ENCODE results near the gene NDUFAB1. TPM values are rescaled to one million over a fixed set of nuclear protein-coding genes. Genes with fewer than 3 reads are reported as not detected.
"Not testable (repeated sequence)": the region's sequence is repeated elsewhere in the genome, so short reads cannot be mapped to it uniquely, and the experiment has no call there.

Gene NDUFAB1
- total RNA-seq, 6 donors from 2014 or later = 21.0 to 69.2 (median 44.3) TPM

GRCh38 chr16:23549938-23550337, 46.2 kb downstream of the NDUFAB1 start:
- Histone ChIP-seq H3K4me1 (no peaks in the 10 kb centered on the region), H3K36me3 (peaks cover 11 to 79% (median 59%) of the 10 kb centered on the region in 4 donors), H3K27me3 (no peaks in the 10 kb centered on the region), H3K9me3 (no peaks in the 10 kb centered on the region), H3K27ac (no peak overlapping the region), H3K4me3 (no peak overlapping the region)
- ATAC-seq (ENCODE audit: low FRiP score in 2 of 2) (no peak), DNase-seq (no peak)
- TF ChIP-seq POLR2AphosphoS5 (IDR thresholded peaks at IDR 0.05) (no peak), POLR2A (IDR thresholded peaks at IDR 0.05) (no peak), EP300 (IDR thresholded peaks at IDR 0.05) (no peak)
- TF ChIP-seq, protein P1, sequence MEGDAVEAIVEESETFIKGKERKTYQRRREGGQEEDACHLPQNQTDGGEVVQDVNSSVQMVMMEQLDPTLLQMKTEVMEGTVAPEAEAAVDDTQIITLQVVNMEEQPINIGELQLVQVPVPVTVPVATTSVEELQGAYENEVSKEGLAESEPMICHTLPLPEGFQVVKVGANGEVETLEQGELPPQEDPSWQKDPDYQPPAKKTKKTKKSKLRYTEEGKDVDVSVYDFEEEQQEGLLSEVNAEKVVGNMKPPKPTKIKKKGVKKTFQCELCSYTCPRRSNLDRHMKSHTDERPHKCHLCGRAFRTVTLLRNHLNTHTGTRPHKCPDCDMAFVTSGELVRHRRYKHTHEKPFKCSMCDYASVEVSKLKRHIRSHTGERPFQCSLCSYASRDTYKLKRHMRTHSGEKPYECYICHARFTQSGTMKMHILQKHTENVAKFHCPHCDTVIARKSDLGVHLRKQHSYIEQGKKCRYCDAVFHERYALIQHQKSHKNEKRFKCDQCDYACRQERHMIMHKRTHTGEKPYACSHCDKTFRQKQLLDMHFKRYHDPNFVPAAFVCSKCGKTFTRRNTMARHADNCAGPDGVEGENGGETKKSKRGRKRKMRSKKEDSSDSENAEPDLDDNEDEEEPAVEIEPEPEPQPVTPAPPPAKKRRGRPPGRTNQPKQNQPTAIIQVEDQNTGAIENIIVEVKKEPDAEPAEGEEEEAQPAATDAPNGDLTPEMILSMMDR (IDR thresholded peaks at IDR 0.05) = no peak
- 95 to 99% methylated on average over 5 of the region's 5 CpGs for WGBS, 2 donors

- peak in 1 of 2 donors; percentile 54 for DNase-seq
- WGBS, 2 donors = 97% methylated on average over 11 to 12 of the region's 14 CpGs
- peaks cover 2 to 82% (median 47%) of the 10 kb centered on the region in 4 donors for H3K36me3 ChIP-seq
These were observed 51.7 kb downstream of the NDUFAB1 start for GRCh38 chr16:23544436-23544835.

GRCh38 chr16:23540817-23541178, 55.3 kb downstream of the NDUFAB1 start:
- DNase-seq; H3K27me3 ChIP-seq; H3K4me1 ChIP-seq; ATAC-seq (ENCODE audit: low FRiP score in 2 of 2); H3K4me3 ChIP-seq; H3K9me3 ChIP-seq: not testable (repeated sequence)
- H3K36me3 ChIP-seq = peaks cover 0 to 62% (median 22%) of the 10 kb centered on the region in 4 donors
- H3K27ac ChIP-seq = peak overlapping the region in 1 of 4 donors; percentile 30
- WGBS, 2 donors = 96 to 98% methylated on average over 3 of the region's 3 CpGs

More at GRCh38 chr16:23544436-23544835, 51.7 kb downstream of the NDUFAB1 start:
- Histone ChIP-seq H3K27me3 (no peaks in the 10 kb centered on the region), H3K4me1 (peaks cover 0 to 5% (median 0%) of the 10 kb centered on the region in 4 donors), H3K4me3 (no peak overlapping the region), H3K9me3 (no peaks in the 10 kb centered on the region), H3K27ac (no peak overlapping the region)
- TF ChIP-seq POLR2AphosphoS5 (IDR thresholded peaks at IDR 0.05) (no peak), POLR2A (IDR thresholded peaks at IDR 0.05) (no peak), EP300 (IDR thresholded peaks at IDR 0.05) (no peak)
- TF ChIP-seq, protein P1 (IDR thresholded peaks at IDR 0.05) = no peak
- ATAC-seq (ENCODE audit: low FRiP score in 2 of 2) = no peak

DNA sequence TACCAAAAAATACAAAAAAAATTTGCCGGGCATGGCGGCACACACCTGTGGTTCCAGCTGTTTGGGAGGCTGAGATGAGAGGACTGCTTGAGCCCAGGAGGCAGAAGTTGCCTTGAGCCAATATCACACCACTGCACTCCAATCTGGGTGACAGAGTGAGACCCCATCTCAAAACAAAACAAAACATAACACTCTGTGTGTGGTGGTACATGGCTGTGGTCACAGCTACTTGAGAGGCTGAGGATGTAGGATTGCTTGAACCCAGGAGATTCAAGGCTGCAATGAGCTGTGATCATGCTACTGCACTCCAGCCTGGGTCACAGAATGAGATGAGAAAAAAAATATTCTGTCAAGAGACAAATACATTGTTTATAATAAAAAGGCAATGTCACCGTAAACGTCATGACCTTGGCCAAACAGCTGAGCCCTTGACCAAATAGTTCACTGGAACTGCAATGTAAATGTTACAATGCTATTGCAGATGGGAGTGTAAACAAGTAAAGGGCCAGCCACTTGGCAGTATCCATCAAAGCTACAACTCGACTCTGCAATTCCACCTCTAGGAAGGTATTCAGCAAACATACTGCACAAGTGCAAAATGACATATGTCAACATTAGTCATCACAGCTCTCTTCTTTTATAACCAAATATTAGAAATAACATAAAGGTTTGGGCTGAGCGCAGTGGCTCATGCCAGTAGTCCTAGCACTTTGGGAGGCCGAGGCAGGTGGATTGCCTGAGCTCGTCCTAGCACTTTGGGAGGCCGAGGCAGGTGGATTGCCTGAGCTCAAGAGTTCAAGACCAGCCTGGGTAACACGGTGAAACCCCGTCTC, 55.9 kb downstream of the NDUFAB1 start:
- H3K36me3 ChIP-seq = peaks cover 0 to 58% (median 21%) of the 10 kb centered on the region in 4 donors
- ATAC-seq (ENCODE audit: low FRiP score in 2 of 2) (peak; percentile 19 to 79), DNase-seq (peak in 1 of 2 donors; percentile 62)

GRCh38 chr16:23538919-23539278, 57.2 kb downstream of the NDUFAB1 start:
- no peak for ATAC-seq (ENCODE audit: low FRiP score in 2 of 2)
- H3K4me3 ChIP-seq = no peak overlapping the region
- H3K36me3 ChIP-seq = peaks cover under 1 to 58% (median 21%) of the 10 kb centered on the region in 4 donors
- no peak for DNase-seq
- 94 to 100% methylated on average over 1 of the region's 1 CpG for WGBS, 2 donors
- no peaks in the 10 kb centered on the region for H3K27me3 ChIP-seq
- peaks cover 0 to 5% (median 0%) of the 10 kb centered on the region in 4 donors for H3K4me1 ChIP-seq
- H3K9me3 ChIP-seq = no peaks in the 10 kb centered on the region
- TF ChIP-seq POLR2A (IDR thresholded peaks at IDR 0.05) (no peak), EP300 (IDR thresholded peaks at IDR 0.05) (no peak), POLR2AphosphoS5 (IDR thresholded peaks at IDR 0.05) (no peak)
- TF ChIP-seq, protein P1 (IDR thresholded peaks at IDR 0.05) = no peak
- H3K27ac ChIP-seq = peak overlapping the region in 1 of 4 donors; percentile 11

More for the DNA sequence above, 55.9 kb downstream of the NDUFAB1 start:
- H3K9me3 ChIP-seq = no peaks in the 10 kb centered on the region
- H3K4me3 ChIP-seq = no peak overlapping the region
- 75 to 79% methylated on average over 11 of the region's 11 CpGs for WGBS, 2 donors
- H3K27me3 ChIP-seq = no peaks in the 10 kb centered on the region
- H3K27ac ChIP-seq = peak overlapping the region in 2 of 4 donors; percentile 30 to 44
- H3K4me1 ChIP-seq = peaks cover 0 to 5% (median 0%) of the 10 kb centered on the region in 4 donors
- TF ChIP-seq POLR2AphosphoS5 (IDR thresholded peaks at IDR 0.05) = peak in 1 of 2 donors; percentile 36
- TF ChIP-seq POLR2A (IDR thresholded peaks at IDR 0.05) = no peak
- peak in 1 of 4 donors; percentile 35 for TF ChIP-seq EP300 (IDR thresholded peaks at IDR 0.05)
- TF ChIP-seq, protein P1 (IDR thresholded peaks at IDR 0.05) = no peak

Data from upper lobe of left lung (tissue), 6 donors.